D721Med (cell line): ENCODE results near the gene INF2.
"Not testable (repeated sequence)": the region's sequence is repeated elsewhere in the genome, so short reads cannot be mapped to it uniquely, and the experiment has no call there.

Experiments
- DNase-seq: peaks from one replicate; pipeline ENCODE4 v3.0.0; 2011; ENCODE audit warnings: low spot score; ENCODE audit not compliant: insufficient read length
- FAIRE-seq: peaks from 2 replicates; lab custom pipeline; 2011; peaks lifted over from hg19 to GRCh38; lab: Jason Lieb, UNC
- CTCF ChIP-seq: IDR thresholded peaks from 2 replicates; pipeline ENCODE4 v1.5.1; 2012; ENCODE audit warnings: mild to moderate bottlenecking, control low read depth; ENCODE audit not compliant: insufficient read depth; ENCODE audit errors: missing control alignments

INF2 gene

GRCh38 chr14:104664588-104664987 lies 24.8 kb upstream of the INF2 start:
- no peak for TF ChIP-seq CTCF
- no peak for DNase-seq
- no peak for FAIRE-seq

GRCh38 chr14:104665114-104665656 lies 24.2 kb upstream of the INF2 start:
- DNase-seq (no peak), FAIRE-seq (no peak)
- no peak for TF ChIP-seq CTCF

- FAIRE-seq (no peak), DNase-seq (no peak)
- TF ChIP-seq CTCF, result no peak
Measured at GRCh38 chr14:104665657-104666522, 23.5 kb upstream of the INF2 start.

GRCh38 chr14:104666523-104666895 lies 22.9 kb upstream of the INF2 start:
- not testable (repeated sequence) for DNase-seq, FAIRE-seq

- FAIRE-seq, result no peak
- no peak for TF ChIP-seq CTCF
Measured at GRCh38 chr14:104666981-104667380, 22.4 kb upstream of the INF2 start.

GRCh38 chr14:104669697-104670096 lies 19.7 kb upstream of the INF2 start:
- FAIRE-seq, result no peak
- no peak for TF ChIP-seq CTCF

More at GRCh38 chr14:104666981-104667380, 22.4 kb upstream of the INF2 start:
- no peak for DNase-seq

GRCh38 chr14:104671330-104671977 lies 18.0 kb upstream of the INF2 start:
- FAIRE-seq, DNase-seq: not testable (repeated sequence)

More at GRCh38 chr14:104669697-104670096, 19.7 kb upstream of the INF2 start:
- no peak for DNase-seq

GRCh38 chr14:104672119-104672518 lies 17.3 kb upstream of the INF2 start:
- not testable (repeated sequence) for DNase-seq, FAIRE-seq
